GM12892 (cell line): ENCODE data around the gene PIK3CB.

Experiments used
- POLR2AphosphoS5 ChIP-seq: IDR thresholded peaks from 2 replicates; pipeline ENCODE4 v1.6.1; 2011; ENCODE audit warnings: low read depth, low read length, control low read depth
- TAF1 ChIP-seq: IDR thresholded peaks from 2 replicates; pipeline ENCODE4 v1.6.1; 2011; ENCODE audit warnings: low read depth, mild to moderate bottlenecking, control low read depth, low read length, borderline replicate concordance

- TF ChIP-seq POLR2AphosphoS5 (no peak), TAF1 (no peak)
Observed at GRCh38 chr3:138800248-138800647, 34.5 kb downstream of the PIK3CB start.
